Activated CD4-positive, CD25-positive, alpha-beta regulatory T cell treated with anti-CD3 and anti-CD28 coated beads, Interleukin-2, amount 50 U/mL, for 16 hours (primary cell): ENCODE measurements around the gene PLXNA2.

Experiments used
- DNase-seq: peaks from one replicate; pipeline ENCODE4 v3.0.0-alpha.2; 2020; ENCODE audit warnings: low read depth, low spot score

PLXNA2 gene

GRCh38 chr1:208118841-208119606 is 125.2 kb downstream of the PLXNA2 start:
- no peak for DNase-seq

GRCh38 chr1:208118306-208118705 is 125.9 kb downstream of the PLXNA2 start:
- DNase-seq, result no peak

GRCh38 chr1:208117826-208118225 is 126.4 kb downstream of the PLXNA2 start:
- no peak for DNase-seq

- DNase-seq, result no peak
Observed at GRCh38 chr1:208117409-208117808, 126.8 kb downstream of the PLXNA2 start.

- no peak for DNase-seq
Observed at GRCh38 chr1:208115924-208116640, 128.1 kb downstream of the PLXNA2 start.

GRCh38 chr1:208113011-208113410 is 131.2 kb downstream of the PLXNA2 start:
- no peak for DNase-seq

- DNase-seq, result no peak
Observed at GRCh38 chr1:208112401-208112800, 131.8 kb downstream of the PLXNA2 start.

GRCh38 chr1:208111646-208112190 is 132.5 kb downstream of the PLXNA2 start:
- DNase-seq, result no peak

GRCh38 chr1:208110296-208110695 is 133.9 kb downstream of the PLXNA2 start:
- DNase-seq, result no peak

- no peak for DNase-seq
Observed at GRCh38 chr1:208108646-208109330, 135.4 kb downstream of the PLXNA2 start.

GRCh38 chr1:208108213-208108608 is 136.0 kb downstream of the PLXNA2 start:
- DNase-seq, result no peak

- no peak for DNase-seq
Observed at GRCh38 chr1:208107425-208108212, 136.6 kb downstream of the PLXNA2 start.

GRCh38 chr1:208106218-208106617 is 138.0 kb downstream of the PLXNA2 start:
- no peak for DNase-seq

GRCh38 chr1:208105756-208106155 is 138.4 kb downstream of the PLXNA2 start:
- no peak for DNase-seq

GRCh38 chr1:208103597-208104513 is 140.3 kb downstream of the PLXNA2 start:
- DNase-seq, result no peak

- no peak for DNase-seq
Observed at GRCh38 chr1:208101661-208102431, 142.3 kb downstream of the PLXNA2 start.

GRCh38 chr1:208100906-208101305 is 143.3 kb downstream of the PLXNA2 start:
- DNase-seq, result no peak

- no peak for DNase-seq
Observed at GRCh38 chr1:208100106-208100505, 144.1 kb downstream of the PLXNA2 start.

GRCh38 chr1:208098773-208099172 is 145.4 kb downstream of the PLXNA2 start:
- DNase-seq, result no peak
